NCI-H1105 (cell line): ENCODE measurements around the gene PPM1M.
"Not testable (repeated sequence)": the region's sequence is repeated elsewhere in the genome, so short reads cannot be mapped to it uniquely, and the experiment has no call there.

ENCODE experiments used
- DNase-seq: peaks from one replicate; lab custom pipeline; 2025; lab: John Stamatoyannopoulos, UW

PPM1M gene

GRCh38 chr3:52247409-52248164, 2.0 kb downstream of the PPM1M start:
- no peak for DNase-seq

- no peak for DNase-seq
These were observed 2.6 kb downstream of the PPM1M start for GRCh38 chr3:52248165-52248541.

- no peak for DNase-seq
These were observed 3.4 kb downstream of the PPM1M start for GRCh38 chr3:52248816-52249547.

- DNase-seq, result no peak
These were observed 4.1 kb downstream of the PPM1M start for GRCh38 chr3:52249683-52250082.

- no peak for DNase-seq
These were observed 4.6 kb downstream of the PPM1M start for GRCh38 chr3:52250122-52250521.

GRCh38 chr3:52253314-52254304, 8.1 kb downstream of the PPM1M start:
- DNase-seq, result no peak

GRCh38 chr3:52254608-52255007, 9.0 kb downstream of the PPM1M start:
- DNase-seq, result no peak

GRCh38 chr3:52256159-52256558, 10.6 kb downstream of the PPM1M start:
- no peak for DNase-seq

GRCh38 chr3:52256622-52257021, 11.1 kb downstream of the PPM1M start:
- DNase-seq, result no peak

- no peak for DNase-seq
These were observed 12.4 kb downstream of the PPM1M start for GRCh38 chr3:52257911-52258310.

GRCh38 chr3:52259035-52259434, 13.5 kb downstream of the PPM1M start:
- no peak for DNase-seq

- DNase-seq, result no peak
These were observed 13.9 kb downstream of the PPM1M start for GRCh38 chr3:52259448-52259847.

GRCh38 chr3:52262447-52262846, 16.9 kb downstream of the PPM1M start:
- DNase-seq, result no peak

GRCh38 chr3:52265387-52265786, 19.8 kb downstream of the PPM1M start:
- no peak for DNase-seq

- DNase-seq, result no peak
These were observed 22.5 kb downstream of the PPM1M start for GRCh38 chr3:52268036-52268435.

GRCh38 chr3:52269776-52270175, 24.2 kb downstream of the PPM1M start:
- DNase-seq, result no peak

- no peak for DNase-seq
These were observed 24.7 kb downstream of the PPM1M start for GRCh38 chr3:52270252-52270754.

- DNase-seq, result not testable (repeated sequence)
These were observed 26.6 kb downstream of the PPM1M start for GRCh38 chr3:52272172-52272571.

GRCh38 chr3:52272831-52273230, 27.3 kb downstream of the PPM1M start:
- DNase-seq, result no peak

- DNase-seq, result not testable (repeated sequence)
These were observed 29.2 kb downstream of the PPM1M start for GRCh38 chr3:52274781-52275180.

- DNase-seq, result peak; percentile 16
These were observed 31.8 kb downstream of the PPM1M start for GRCh38 chr3:52277071-52277964.
